PC-9 (cell line): Measurements from ENCODE around the gene KCTD7. TPM values are rescaled to one million over a fixed set of nuclear protein-coding genes. Genes with fewer than 3 reads are reported as not detected.

Experiments
- BruUV-seq: library from RNA; stranded (reverse); fragments of 400-500 nt; replicated peaks from 2 replicates; lab custom pipeline; 2021; lab: Mats Ljungman, UMichigan
- CTCF ChIA-PET: fragments of 300-600 bp; sonication (Branson Sonifier 250); formaldehyde crosslinking; loops from one replicate; lab custom pipeline; 2022; ENCODE audit warnings: antibody characterized with exemption; lab: Charles Lee
- POLR2A ChIA-PET: fragments of 300-600 bp; sonication (Branson Sonifier 250); formaldehyde crosslinking; loops from one replicate; lab custom pipeline; 2022; ENCODE audit warnings: antibody characterized with exemption; ENCODE audit not compliant: unreplicated experiment; lab: Charles Lee
- DNase-seq, 2 experiments: peaks; one replicate each; pipeline versions ENCODE4 v3.0.0 to v3.0.0-alpha.2; 2015 to 2022; ENCODE audit warnings: mixed read lengths in 1 of 2
- H2AFZ ChIP-seq: fragments of 200-600 bp; sonication (generic); 2 replicates; pipeline ENCODE4 v1.8.1; 2017; ENCODE audit warnings: antibody characterized with exemption
- H3F3A ChIP-seq: fragments of 200-600 bp; sonication (generic); 2 replicates; pipeline ENCODE4 v1.8.1; 2017; ENCODE audit warnings: antibody characterized with exemption, mild to moderate bottlenecking, low read depth; ENCODE audit not compliant: insufficient read depth
- H3K27ac ChIP-seq: fragments of 200-600 bp; sonication (generic); 2 replicates; pipeline ENCODE4 v1.6.1; 2016; ENCODE audit warnings: mixed run types
- H3K27me3 ChIP-seq: fragments of 200-600 bp; sonication (generic); 2 replicates; pipeline ENCODE4 v1.6.1; 2016; ENCODE audit warnings: low read depth, mixed run types; ENCODE audit not compliant: insufficient read depth
- H3K36me3 ChIP-seq: fragments of 200-600 bp; sonication (generic); 2 replicates; pipeline ENCODE4 v1.6.1; 2016; ENCODE audit warnings: low read depth, mixed run types
- H3K4me1 ChIP-seq: fragments of 200-600 bp; sonication (generic); replicated peaks from 2 replicates; pipeline ENCODE4 v1.6.1; 2016; ENCODE audit warnings: mixed run types; ENCODE audit not compliant: insufficient read depth
- H3K4me2 ChIP-seq: fragments of 200-600 bp; sonication (generic); 2 replicates; pipeline ENCODE4 v1.6.1; 2017; ENCODE audit warnings: mixed run types
- H3K4me3 ChIP-seq: fragments of 200-600 bp; sonication (generic); 2 replicates; pipeline ENCODE4 v1.6.1; 2016; ENCODE audit warnings: mixed run types
- H3K79me2 ChIP-seq: fragments of 200-600 bp; sonication (generic); 2 replicates; pipeline ENCODE4 v1.6.1; 2017; ENCODE audit warnings: low read depth, mixed run types
- H3K9me2 ChIP-seq: fragments of 200-600 bp; sonication (generic); 2 replicates; pipeline ENCODE4 v1.8.1; 2017; ENCODE audit warnings: mild to moderate bottlenecking; ENCODE audit not compliant: insufficient read depth
- H3K9me3 ChIP-seq: fragments of 200-600 bp; sonication (generic); 2 replicates; pipeline ENCODE4 v1.8.1; 2016; ENCODE audit warnings: low read depth; ENCODE audit not compliant: insufficient read depth
- H4K20me1 ChIP-seq: fragments of 200-600 bp; sonication (generic); 2 replicates; pipeline ENCODE4 v1.8.1; 2017; ENCODE audit not compliant: insufficient read depth
- EZH2 ChIP-seq: fragments of 200-600 bp; sonication (generic); IDR thresholded peaks from 2 replicates; pipeline ENCODE4 v1.8.0; 2017; ENCODE audit warnings: antibody characterized with exemption, low read depth
- intact Hi-C: fragments of 100-400 bp; cut with micrococcal nuclease; formaldehyde crosslinking; loops from one replicate; pipeline ENCODE4 v1.10.0; 2022; ENCODE audit not compliant: unreplicated experiment
- total RNA-seq: library from RNA; stranded (reverse); gene quantifications from 2 replicates; pipeline ENCODE4 v1.2.3, GENCODE V29; 2021
- TF ChIP-seq, protein P1 (sequence below): fragments of 200-600 bp; sonication (generic); conservative IDR thresholded peaks from 2 replicates; pipeline ENCODE4 v1.6.1; 2017; ENCODE audit warnings: mixed run types, antibody characterized with exemption, mild to moderate bottlenecking, moderate library complexity

KCTD7 gene
- total RNA-seq, 1 experiment from 2014 or later = 7.1 TPM

DNA sequence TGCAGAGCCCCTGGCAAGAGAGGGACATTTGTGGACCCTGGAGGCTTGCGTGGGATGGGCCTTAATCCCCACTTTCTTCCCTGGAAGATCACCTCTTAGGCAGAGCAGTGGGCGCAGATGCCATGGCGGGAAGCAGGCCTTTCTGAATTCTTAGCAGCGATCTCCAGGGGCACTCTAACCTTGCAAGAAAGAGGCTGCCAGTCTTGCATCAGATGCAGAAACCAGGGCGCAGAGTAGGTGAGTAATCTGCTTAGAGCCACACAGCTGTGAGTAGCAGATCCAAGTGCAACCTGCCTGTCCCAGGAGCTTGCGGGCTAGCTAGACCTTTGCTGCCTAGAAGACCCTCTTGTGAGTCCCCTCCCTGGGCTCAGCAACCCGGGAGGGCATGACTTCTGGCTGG is 40.0 kb downstream of the KCTD7 start:
- Histone ChIP-seq H3K4me3 (no peak overlapping the region), H3K4me2 (no peak overlapping the region), H3K27ac (no peak overlapping the region), H3K9me3 (no peaks in the 10 kb centered on the region), H3K79me2 (no peaks in the 10 kb centered on the region), H2AFZ (no peak overlapping the region), H3F3A (peaks cover 6% of the 10 kb centered on the region; the same call in 1 of the 2 replicates), H3K4me1 (peaks cover 3% of the 10 kb centered on the region), H3K27me3 (no peaks in the 10 kb centered on the region), H3K9me2 (no peaks in the 10 kb centered on the region), H4K20me1 (no peaks in the 10 kb centered on the region), H3K36me3 (no peaks in the 10 kb centered on the region)
- intact Hi-C loops = no loop called here
- POLR2A ChIA-PET = no interaction called here
- no peak for DNase-seq
- CTCF ChIA-PET = no interaction called here
- no peak for TF ChIP-seq EZH2
- TF ChIP-seq, protein P1, sequence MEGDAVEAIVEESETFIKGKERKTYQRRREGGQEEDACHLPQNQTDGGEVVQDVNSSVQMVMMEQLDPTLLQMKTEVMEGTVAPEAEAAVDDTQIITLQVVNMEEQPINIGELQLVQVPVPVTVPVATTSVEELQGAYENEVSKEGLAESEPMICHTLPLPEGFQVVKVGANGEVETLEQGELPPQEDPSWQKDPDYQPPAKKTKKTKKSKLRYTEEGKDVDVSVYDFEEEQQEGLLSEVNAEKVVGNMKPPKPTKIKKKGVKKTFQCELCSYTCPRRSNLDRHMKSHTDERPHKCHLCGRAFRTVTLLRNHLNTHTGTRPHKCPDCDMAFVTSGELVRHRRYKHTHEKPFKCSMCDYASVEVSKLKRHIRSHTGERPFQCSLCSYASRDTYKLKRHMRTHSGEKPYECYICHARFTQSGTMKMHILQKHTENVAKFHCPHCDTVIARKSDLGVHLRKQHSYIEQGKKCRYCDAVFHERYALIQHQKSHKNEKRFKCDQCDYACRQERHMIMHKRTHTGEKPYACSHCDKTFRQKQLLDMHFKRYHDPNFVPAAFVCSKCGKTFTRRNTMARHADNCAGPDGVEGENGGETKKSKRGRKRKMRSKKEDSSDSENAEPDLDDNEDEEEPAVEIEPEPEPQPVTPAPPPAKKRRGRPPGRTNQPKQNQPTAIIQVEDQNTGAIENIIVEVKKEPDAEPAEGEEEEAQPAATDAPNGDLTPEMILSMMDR = no peak
- no TSS peak for BruUV-seq

DNA sequence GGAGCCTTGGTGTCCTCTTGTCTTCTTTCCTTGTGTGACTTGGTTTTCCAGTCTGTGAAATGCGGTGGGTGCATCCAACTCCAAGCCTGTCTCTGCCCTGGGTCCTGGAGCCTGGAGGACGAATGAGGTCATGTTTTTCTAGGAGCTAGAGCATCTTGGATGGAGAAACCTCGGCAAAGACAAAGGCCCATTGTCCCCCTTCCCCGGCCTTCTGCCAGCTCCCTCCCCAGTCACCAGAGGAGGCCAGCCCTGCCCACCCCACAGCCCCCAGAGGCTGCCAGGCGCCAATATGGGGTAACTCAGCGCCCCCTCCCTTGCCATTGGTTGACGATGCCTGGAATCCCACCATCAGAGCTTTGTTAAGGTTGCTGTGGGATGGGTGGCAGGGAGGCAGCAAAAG is 40.4 kb downstream of the KCTD7 start:
- Histone ChIP-seq H3K9me3 (no peaks in the 10 kb centered on the region), H3K36me3 (no peaks in the 10 kb centered on the region), H3K4me2 (no peak overlapping the region), H3F3A (peaks cover 6% of the 10 kb centered on the region; the same call in 1 of the 2 replicates), H3K27ac (no peak overlapping the region), H4K20me1 (no peaks in the 10 kb centered on the region), H2AFZ (no peak overlapping the region), H3K4me1 (peaks cover 3% of the 10 kb centered on the region), H3K4me3 (no peak overlapping the region), H3K27me3 (no peaks in the 10 kb centered on the region), H3K9me2 (no peaks in the 10 kb centered on the region), H3K79me2 (peaks cover 4% of the 10 kb centered on the region; the same call in 1 of the 2 replicates)
- ChIA-PET POLR2A (no interaction called here), CTCF (interaction anchor here (0.6 kb wide), 1 partner anchor 391 kb away, joined by 5 read pairs; no protein-coding TSS in a partner anchor)
- no TSS peak for BruUV-seq
- intact Hi-C loops = no loop called here
- no peak for DNase-seq
- no peak for TF ChIP-seq EZH2
- TF ChIP-seq, protein P1 = no peak

DNA sequence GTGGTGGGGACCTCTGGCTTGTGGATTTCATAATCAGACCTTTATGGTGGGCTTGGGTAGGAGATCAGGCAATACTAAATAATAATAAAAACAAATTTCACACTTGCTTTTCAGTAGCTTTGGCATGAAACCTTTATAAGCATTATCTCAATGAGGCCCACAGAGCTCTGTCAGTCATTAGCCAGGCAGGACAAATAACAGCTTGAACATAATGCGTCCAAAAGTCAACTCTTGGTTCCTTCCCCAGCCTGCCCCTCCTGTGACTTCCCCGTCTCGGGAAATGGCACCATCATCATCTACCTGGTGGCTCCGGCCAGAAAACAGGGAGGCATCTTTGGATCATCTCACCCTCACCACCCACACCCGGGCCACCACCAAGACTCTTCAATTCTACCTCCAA is 40.8 kb downstream of the KCTD7 start:
- peaks cover 3% of the 10 kb centered on the region for H3K4me1 ChIP-seq
- H3K9me3 ChIP-seq = no peaks in the 10 kb centered on the region
- TF ChIP-seq EZH2 = no peak
- TF ChIP-seq, protein P1 = no peak
- no peaks in the 10 kb centered on the region for H4K20me1 ChIP-seq
- ChIA-PET POLR2A (no interaction called here), CTCF (interaction anchor here (0.6 kb wide), 1 partner anchor 391 kb away, joined by 5 read pairs; no protein-coding TSS in a partner anchor)
- intact Hi-C loops = no loop called here
- no peak for DNase-seq
- no peak overlapping the region for H3K27ac ChIP-seq
- no peaks in the 10 kb centered on the region for H3K36me3 ChIP-seq
- no peak overlapping the region for H2AFZ ChIP-seq
- H3K4me2 ChIP-seq = no peak overlapping the region
- H3K79me2 ChIP-seq = peaks cover 6% of the 10 kb centered on the region; the same call in 1 of the 2 replicates
- BruUV-seq = no TSS peak
- no peaks in the 10 kb centered on the region for H3K27me3 ChIP-seq
- no peak overlapping the region for H3K4me3 ChIP-seq
- no peaks in the 10 kb centered on the region for H3K9me2 ChIP-seq
- peaks cover 6% of the 10 kb centered on the region; the same call in 1 of the 2 replicates for H3F3A ChIP-seq
